HG03108 (cell line): Measurements from ENCODE around the gene HERC2.
"Not testable (repeated sequence)": the region's sequence is repeated elsewhere in the genome, so short reads cannot be mapped to it uniquely, and the experiment has no call there.

Experiments used
- ATAC-seq: cut with Tn5 transposase; IDR thresholded peaks from one replicate; pipeline ENCODE4 v1.9.1; 2021; ENCODE audit warnings: moderate library complexity; ENCODE audit not compliant: unreplicated experiment

The HERC2 gene

DNA sequence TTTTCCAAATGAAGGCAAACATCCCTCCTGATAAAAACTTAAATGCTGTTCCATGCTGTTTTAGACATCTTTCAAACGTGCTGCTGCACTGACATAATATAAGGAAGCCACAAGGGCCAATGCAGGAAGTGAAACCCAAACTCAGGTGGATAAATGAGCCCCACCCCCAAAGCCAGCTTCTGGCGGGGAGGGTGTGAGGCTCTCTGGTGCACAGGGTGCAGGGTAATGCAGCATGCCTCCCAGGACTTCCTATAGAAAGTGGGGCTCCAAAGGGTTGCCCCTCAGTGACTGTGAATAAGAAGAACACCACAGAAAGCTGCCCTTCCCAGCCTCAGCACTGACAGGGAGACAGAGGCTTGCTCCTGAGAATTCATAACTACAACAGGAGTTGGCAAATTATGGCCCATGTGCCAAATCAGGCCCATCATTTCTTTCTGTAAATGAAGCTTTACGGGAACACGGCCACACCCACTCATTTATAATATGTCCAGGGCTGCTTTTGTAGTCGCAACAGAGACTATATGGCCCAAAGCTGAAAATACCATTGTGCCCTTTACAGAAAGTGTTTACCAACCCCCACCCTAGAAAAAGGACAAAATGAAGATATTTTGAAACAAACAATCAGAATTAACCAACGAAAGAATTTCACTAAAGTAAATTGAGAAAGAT lies 185.6 kb downstream of the HERC2 start:
- peak; percentile 96 for ATAC-seq

DNA sequence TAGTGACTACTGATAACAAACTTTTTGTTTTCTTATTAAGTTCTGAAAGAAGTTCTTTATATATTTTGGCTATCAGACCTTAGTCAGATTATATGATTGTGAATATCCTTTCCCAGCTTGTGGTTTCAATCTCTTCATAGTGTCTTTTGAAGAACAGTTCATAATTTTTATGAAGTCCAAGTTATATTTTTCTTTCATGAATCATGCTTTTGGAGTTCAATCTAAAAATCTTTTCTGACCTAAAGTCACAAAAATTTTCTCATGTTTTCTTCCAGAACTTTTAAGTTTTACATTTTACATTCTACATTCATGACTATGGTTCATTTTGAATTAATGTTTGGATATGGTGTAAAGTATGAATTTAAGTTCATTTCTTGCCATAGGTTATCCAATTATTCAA lies 188.7 kb downstream of the HERC2 start:
- ATAC-seq: no peak

DNA sequence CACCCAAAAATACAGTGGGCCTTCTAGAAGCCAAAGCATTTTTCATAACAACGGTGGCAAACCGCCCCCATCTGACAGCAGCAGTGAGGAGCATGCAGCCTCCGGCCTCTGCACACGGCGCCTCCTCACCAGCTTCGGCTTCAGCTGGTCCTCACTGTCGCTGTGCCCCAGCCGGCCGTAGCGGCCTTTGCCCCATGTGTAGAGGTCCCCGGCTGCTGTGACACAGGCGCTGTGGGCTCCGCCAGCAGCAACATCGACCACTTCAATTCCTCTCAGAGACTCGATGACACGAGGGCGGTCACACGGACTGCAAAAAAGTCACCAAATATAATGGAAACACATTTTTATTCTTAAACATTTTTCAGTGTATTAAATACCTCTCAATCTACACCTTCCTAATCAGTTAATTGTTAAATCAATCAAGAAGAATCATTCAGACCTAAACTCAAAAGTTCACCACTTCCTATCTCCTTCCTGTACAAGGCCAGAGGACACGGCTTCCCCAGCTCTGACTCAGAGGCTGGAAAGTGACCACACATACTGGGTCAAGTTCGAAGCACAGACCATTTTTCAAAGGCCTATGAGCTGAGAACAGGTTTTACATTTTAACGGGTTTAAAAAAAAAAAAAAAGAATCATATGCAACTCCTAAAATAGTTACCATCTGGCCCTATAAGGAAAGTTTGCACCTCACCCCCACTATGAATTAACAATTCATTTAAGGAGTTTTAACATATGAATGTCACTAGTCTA lies 189.3 kb downstream of the HERC2 start:
- ATAC-seq: no peak

DNA sequence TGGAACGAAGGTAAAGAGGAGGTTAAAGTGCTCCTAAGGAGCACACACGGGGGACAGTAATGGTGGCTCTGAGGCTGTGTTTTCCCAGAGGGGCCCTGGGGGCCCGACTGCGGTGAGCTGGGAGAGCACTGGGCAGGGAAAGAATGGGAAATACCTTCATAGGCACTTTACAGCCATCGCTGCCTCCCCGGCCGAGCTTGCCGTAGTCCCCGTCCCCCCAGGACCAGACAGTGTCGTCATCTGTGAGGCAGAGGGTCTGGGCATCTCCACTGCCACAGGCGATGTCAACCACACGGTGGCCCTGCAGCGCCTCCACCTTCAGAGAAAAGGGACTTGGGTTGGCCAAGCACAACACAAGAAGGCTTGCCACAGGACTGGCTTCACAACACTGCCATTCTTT lies 190.0 kb downstream of the HERC2 start:
- no peak for ATAC-seq

DNA sequence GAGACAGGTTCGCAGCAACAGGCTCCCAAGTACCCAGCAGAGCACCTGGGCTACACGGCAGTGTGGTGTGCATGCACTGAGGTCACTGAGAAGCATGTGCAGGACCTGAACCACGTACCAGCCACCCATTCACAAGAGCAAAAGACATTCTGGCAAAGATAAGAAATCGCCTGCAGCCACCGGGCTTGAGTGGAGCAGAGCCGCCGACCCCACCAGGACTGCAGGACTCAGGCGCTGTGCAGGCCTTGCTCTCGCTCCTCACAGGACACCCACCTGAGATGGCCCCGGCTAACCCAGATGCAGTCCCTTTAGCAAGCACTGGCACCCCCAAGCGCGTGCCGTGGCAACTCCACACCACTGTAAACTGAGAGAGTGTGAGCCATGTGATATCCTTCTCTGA lies 190.6 kb downstream of the HERC2 start:
- ATAC-seq: no peak

DNA sequence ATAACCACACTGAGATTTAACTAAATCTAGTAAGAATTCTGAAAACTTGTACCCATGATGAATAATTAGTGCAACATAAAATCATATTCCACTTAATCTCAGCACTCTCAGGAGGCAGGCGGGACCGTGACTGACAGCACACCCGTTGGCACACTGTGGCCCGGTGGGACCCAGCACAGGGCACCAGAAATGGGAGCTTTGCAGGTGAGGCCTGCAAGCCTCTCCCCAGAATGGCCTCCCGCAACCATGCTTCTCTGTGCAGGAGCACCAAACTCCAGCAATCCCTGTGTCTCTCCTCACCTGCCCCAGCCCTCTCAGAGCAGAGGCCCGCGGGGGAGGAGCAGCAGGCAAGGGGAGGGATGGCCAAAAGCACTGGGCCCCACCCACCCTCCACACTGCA lies 191.3 kb downstream of the HERC2 start:
- ATAC-seq: no peak

DNA sequence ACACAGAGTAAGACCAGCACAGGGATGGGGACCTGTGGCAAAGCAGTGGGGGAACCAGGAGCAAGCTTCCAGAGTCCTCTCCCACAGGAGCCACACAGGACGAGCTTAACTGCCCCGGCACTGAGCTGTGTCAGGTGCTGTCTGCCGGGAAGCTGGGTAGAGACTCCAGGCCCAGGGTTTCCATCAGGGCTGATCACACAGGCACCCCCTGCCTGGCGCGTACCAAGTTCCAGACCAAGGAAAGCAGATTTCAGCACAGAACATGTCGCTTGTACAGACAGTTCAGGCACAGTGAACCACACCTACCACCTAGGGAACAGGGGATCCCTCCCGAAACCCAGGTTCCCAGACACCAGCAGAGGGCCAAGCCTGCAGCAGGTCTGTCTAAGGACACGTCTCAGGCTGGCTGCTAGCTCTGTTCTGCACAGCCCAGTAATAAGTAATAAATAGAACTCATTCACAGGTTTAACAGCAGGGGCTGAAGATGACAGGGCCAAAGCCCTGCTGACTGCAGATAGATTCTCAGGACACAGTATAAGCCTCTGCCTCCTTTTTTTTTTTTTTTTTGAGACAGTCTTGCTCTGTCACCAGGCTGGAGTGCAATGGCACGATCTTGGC lies 192.6 kb downstream of the HERC2 start:
- ATAC-seq: no peak

DNA sequence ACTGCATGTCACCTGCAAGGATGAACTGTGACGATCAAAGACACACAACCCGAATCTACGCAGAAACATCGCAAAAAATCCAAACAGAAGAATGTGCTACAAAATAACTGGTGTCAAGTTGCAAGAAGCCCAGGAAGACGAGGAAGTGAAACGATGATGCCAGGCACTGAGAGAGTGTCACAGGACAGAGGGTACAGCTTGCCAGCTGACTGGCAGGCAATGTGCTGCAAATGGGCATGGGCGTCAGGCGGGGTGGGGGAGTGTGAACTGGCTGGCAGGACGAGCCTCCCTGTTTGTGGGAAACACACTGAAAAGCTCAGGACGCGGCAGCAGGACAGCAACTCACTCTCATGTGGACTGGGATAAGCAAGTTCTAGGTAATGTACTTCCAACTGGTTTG lies 193.9 kb downstream of the HERC2 start:
- ATAC-seq: no peak

DNA sequence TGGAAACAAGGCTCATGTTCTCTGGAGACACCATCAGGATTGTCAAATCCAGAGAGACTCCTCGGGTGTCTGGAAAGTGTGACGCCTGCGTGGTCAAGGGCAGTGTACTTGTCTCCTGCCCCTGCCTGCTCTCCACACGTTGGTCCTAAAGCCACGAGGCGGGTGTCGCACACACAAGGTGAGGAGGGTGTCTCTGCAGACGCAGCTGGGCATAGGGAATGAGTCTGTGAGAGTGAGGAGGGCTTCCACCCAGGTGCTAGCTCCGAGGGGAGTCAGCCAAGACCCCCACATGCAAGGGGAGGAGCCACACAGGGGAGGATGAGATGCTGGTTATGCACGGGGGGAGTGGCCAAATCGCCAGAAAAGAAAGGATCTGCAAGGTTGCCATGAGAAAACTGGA lies 194.9 kb downstream of the HERC2 start:
- ATAC-seq: no peak

DNA sequence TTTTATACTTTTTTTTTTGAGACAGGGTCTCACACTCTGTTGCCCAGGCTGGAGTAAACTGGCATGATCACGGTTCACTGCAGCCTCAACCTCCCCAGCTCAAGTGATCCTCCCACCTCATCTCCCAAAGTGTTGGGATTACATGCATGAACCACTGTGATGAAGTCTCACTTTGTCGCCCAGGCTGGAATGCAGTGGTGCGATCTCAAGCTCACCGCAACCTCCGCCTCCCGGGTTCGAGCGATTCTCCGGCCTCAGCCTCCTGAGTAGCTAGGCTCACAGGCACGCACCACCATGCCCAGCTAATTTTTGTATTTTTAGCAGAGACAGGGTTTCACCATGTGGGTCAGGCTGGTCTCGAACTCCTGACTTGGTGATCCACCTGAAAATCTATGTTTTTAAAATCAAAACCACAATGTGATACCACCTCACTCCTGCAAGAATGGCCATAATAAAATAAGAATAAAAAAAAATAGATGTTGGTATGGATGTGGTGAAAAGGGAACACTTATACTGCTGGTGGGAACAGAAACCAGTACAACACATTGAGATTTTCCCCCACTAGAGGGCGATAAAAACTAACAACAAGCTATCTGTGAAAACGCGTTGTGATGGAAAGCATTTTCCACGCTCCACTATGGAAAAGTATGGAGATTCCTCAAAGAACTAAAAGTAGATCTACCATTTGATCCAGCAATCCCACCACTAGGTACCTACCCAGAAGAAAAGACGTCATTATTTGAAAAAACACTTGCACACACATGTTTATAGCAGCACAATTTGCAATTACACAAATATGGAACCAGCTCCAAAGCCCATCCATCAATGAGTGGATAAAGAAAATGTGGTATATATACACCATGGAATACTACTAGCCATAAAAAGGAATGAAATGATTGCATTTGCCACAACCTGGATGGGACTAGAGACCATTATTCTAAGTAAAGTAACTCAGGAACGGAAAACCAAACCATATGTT lies 196.0 kb downstream of the HERC2 start:
- no peak for ATAC-seq

DNA sequence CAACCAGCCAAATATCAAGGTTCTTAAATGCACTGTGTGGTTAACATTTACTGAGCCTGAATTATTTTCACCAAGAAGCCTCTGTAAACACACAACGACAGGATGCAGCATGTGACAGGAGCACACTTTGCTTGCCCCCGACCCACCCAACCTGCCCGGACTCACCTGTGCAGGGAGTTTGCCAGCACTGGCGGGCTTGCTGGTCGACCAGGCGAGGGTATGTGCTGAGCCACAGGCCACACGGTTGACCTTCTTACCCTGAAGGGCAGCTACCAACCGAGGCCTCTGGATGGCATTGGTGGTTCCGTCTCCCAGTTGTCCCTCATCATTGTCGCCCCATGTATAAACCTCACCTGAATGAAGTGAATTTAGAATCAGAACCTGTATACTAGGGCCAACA lies 197.1 kb downstream of the HERC2 start:
- ATAC-seq: no peak

DNA sequence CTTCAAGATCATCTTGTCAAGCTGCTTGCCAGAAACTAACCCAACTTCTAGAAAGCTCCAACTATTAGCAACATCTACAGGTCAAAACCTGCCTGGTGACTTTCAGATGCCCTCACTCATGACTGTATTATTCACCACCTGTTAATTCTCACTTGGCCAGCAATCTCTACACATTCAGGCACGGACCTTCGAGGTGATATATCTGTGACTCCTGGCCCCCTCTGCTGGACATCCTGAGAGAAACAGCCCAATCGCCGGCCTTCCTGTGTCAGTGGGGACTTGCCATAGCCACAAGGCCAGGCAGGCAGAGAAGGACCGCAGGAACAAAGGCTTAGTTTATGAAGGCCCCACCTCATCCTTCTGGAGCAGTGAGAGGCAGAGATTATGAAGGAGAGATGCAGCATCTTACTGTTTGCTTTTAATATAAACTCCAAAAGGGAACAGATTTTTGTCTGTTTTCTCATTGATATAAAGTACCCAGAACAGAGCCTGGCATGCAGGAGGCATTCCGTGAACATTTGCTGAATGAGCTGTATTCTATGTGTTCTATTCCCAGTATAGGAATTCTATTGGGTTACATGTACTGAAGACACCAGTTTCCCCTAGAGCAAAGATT lies 198.5 kb downstream of the HERC2 start:
- no peak for ATAC-seq

DNA sequence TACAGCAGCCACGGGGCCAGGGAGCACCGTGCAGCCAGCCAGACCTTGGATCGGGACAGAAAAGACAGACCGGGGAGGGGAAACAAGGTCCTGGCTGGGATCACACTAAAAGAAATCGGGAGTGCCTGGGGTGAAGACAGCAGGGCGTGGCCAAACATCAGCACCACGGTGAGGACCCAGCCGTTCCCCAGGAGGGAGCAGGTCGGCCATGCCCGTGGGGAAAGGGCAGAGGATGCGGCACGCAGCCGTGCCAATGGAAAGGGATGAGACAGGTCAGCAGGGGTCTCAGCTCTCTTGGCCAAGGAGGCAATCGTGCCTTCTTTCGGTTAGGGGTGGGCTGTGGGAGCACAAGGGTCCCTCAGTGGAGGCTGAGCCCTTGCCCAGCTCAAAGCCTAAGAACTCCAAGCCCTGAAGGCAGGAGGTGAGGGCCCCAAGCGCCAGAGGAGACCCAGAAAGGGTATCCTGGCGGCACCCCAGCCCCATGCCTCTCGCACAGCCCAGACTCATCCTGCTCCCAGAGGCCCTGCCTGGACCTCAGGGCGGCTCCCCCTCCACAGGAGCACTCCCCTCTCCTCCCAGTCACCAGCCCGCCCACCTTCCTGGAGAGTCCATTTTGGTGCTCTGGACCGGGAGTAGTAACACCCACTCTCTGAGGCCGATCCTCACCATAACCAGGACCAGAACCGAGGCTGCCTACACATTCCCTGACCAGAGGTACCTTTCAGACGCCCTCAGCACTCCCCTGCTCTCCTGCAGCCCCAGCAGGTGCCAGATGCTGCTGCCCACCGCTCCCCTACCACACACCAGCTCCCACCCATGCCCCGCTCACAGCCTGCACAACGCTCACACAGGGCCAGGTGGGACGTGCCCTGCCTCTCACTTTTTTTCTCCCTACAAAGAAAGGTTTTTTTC lies 199.7 kb downstream of the HERC2 start:
- no peak for ATAC-seq

DNA sequence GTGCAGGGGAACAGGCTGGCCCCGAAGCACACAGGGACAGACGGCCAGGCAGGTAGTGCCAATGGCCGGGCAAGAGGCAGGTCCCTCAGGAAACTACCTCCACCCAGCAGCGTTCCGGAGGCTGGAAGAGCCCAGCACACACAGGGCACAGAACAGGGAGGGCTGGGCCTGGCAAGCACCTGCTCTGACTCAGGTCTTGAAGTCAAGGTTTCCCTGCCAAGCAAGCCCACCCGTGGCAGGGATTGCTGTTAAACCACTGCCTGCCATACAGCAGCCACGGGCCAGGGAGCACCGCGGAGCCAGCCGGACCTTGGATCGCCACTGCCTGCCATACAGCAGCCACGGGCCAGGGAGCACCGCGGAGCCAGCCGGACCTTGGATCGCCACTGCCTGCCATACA lies 200.4 kb downstream of the HERC2 start:
- not testable (repeated sequence) for ATAC-seq

DNA sequence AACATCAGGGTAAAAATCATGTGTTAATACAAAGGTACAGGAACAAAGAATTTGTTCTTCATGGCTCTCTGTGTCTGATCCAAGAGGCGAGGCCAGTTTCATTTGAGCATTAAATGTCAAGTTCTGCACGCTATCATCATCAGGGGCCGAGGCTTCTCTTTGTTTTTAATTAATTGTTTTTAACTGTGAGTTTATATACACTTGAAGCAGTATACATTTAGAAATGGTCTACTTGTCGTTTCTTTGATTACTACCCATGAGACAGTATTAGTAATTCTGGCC lies 201.7 kb downstream of the HERC2 start:
- ATAC-seq: no peak

DNA sequence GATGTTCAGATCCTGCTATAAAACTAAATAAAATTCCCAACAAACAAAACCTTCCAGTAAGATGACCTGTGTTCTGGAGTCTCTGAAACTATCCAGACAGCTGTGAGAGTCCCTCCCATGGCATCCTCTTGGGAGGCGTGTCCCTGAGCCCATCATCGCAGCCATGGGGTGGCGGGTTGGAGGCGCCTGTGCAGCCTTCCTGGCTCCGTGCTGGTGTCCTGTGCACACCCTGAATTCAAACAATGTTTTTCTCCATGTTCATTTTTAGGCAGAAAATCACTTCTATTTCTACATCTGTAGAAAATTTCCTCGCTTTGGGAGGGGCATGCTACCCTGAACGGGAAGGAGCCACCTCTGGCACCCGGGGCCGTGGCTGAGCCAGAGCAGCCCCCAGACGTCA lies 203.4 kb downstream of the HERC2 start:
- ATAC-seq: no peak

DNA sequence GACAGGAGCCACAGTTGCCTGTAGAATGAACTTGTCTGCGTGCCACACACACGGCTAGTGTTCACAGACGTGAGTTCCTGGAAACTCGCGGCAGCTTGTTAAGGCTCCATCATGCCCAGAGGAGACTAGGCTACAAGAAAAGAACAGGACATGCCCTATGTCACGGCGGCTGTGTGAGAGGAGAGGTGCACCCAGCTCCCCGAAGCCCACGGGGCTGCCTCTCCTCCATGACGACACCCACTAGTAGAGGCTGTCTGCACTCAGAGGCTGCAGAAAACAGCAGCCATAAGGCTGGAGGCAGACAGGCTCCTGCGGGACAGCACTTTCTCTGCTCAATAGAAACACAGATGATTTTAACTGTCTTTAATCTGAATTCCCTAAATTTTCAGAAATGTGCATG lies 203.9 kb downstream of the HERC2 start:
- no peak for ATAC-seq

DNA sequence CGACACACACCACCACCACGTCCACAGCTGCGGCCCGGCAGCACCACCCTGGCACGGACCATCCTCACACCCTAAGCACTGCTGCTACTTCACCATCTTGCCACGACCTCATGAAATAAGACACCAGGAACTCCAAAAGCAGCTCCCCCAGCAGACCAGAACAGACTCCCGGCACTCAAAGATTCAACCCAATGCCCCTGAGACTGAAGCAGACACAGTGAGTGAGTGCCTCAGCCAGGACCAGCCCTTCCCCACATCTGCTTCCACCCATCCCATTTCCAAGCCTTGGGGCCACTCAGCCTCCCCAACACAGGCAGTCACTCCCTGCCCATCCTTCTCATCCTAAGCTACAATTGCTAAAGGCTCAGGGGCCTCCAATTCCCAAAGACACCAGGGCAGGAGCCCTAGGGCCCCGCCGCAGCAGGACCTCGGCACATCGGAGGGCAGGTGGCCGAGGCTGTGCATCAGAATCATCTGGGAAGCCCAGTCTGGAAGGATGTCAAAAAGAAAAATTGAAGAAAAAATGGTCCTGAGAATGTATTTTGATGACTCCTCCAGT lies 204.5 kb downstream of the HERC2 start:
- ATAC-seq: no peak

DNA sequence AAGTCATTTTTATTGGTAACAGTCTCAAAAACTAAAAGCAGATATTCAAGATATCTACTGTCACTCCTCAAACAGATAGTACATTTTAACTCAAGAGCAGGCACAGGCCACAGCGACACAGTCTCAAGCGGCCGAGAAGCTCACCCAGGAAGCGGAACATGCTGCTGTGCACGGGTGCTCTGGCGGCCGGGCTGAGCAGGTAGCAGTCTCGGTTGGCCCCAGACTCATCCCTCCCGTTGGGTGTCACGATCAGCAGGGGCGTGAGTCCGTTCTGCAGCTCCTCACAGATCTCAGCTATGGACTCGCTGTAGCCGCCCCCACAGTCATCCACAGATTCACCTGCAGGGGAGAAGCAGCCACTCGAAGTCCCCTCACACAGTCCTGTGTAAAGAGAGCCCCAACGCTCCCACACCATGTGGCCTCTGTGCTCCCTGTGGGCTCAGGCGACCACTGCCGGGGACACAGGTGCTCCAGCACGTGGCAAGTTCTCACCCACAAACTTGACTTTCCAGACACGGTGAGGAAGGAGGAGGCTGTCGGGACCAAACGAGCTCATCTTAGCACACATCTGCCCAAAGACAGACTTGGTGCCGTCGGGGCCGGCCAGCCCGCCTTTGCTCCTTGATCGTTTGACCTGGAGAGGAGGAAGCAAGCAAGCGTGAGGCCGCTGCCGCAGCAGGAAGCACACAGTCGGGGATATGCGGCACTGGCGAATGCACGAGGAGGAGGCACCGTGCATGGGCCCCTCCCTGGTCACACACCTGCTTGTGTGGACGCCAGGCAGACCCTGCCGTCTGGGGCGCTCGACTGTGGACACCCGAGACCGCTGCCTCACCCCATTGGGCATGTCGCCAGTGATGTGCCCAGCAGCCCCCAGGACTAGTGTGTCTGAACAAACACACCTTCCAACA lies 205.2 kb downstream of the HERC2 start:
- no peak for ATAC-seq
